ENCODE results near the gene NEDD9.

DNA sequence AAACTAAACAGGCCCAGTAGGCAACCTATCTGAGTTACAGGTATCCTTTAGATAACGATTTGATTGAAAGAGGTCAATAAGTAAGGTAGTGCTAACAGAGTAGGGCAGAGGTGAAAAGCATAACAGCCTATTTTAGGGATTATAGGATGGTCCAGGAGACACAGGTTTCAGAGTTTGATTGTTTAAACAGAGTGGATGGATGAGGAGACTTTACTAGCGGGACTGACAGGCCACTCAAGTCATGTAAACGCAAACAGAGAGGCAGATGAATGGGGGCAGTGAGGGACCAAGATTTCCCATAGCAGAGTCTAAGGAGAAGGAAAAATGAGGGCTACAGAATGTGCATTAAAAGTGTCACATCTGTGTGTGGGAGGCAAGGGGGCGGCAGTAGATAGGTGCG lies 4.8 kb downstream of the NEDD9 start:
- TF ChIP-seq, protein P1, sequence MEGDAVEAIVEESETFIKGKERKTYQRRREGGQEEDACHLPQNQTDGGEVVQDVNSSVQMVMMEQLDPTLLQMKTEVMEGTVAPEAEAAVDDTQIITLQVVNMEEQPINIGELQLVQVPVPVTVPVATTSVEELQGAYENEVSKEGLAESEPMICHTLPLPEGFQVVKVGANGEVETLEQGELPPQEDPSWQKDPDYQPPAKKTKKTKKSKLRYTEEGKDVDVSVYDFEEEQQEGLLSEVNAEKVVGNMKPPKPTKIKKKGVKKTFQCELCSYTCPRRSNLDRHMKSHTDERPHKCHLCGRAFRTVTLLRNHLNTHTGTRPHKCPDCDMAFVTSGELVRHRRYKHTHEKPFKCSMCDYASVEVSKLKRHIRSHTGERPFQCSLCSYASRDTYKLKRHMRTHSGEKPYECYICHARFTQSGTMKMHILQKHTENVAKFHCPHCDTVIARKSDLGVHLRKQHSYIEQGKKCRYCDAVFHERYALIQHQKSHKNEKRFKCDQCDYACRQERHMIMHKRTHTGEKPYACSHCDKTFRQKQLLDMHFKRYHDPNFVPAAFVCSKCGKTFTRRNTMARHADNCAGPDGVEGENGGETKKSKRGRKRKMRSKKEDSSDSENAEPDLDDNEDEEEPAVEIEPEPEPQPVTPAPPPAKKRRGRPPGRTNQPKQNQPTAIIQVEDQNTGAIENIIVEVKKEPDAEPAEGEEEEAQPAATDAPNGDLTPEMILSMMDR (IDR thresholded peaks at IDR 0.05; ENCODE audit: low read length) = no peak
- no peak for TF ChIP-seq EZH2 (optimal IDR thresholded peaks at IDR 0.05; ENCODE audit: low read depth, low read length)

Data from MM.1S (cell line).